AG20443 (cell line): ENCODE results near the gene SYP.
"Not testable (repeated sequence)": the region's sequence is repeated elsewhere in the genome, so short reads cannot be mapped to it uniquely, and the experiment has no call there.

Experiments
- DNase-seq: peaks from one replicate; pipeline ENCODE4 v3.0.0; 2012; ENCODE audit warnings: low spot score, mixed read lengths

SYP gene

DNA sequence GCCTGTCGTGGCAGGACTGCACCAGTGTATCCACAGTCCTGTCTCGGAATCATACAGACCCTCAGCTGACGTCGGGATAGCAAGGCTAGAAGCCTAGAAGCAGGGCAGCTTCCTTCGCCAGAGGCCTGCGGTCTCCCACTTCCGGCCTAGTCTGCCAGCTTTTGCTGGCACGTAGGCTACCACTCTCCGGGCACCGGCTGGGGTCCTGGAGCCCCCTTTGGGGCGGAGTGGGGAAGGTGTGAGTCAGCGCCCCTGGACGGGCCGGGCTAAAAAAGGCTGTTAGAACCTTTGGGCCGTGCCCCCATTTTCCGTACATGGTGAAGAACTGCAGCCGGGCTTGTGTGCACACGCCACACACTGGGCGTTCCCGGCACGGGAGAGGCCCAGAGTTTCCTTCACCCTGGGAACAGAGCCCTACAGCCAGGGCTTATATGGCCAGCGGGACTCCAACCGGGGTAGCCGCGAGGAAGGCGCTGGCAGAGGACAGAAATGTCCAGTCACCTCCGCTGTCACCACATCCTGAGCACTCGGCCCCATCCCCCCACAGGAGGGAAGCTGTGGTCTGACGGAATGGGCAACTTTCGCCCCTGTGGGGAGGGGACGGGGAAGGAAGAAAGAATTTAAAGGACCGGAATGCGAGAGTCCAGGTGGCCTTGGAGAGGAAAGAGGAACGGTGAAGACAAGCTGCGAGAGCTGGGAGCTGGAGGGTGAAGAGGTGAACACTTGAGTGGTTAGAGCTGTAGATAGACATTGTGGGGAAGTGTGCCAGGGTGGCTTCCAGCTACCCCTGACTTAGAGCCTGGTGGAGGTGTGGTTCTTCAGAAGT, 32.9 kb downstream of the SYP start:
- DNase-seq: peak; percentile 67

GRCh38 chrX:49165901-49166881, 33.8 kb downstream of the SYP start:
- peak; percentile 16 for DNase-seq

GRCh38 chrX:49164589-49165360, 35.2 kb downstream of the SYP start:
- DNase-seq: no peak

GRCh38 chrX:49163555-49164419, 36.2 kb downstream of the SYP start:
- DNase-seq: peak; percentile 82

DNA sequence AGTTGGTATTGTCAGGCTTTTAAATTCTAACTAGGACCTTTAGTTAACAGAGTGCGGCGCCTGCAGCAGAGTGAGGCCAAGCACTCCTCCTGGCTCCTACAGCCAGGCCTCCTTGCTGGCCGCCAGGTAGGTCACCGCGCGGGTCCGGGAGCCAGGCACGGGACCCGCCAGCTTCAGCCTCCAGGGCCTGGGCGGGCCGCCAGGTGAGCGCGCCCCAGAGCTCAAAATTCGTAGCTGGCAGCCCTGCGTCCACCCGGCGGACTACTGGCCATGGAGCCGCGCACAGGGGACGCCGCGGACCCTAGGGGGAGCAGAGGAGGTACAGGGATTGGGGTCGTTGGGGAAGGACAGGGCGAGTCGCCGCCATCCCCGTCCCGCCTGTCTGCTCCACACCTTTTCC, 37.4 kb downstream of the SYP start, which contains the start of gene MAGIX:
MAGIX (plus strand) TSS at position 139 of the 400 bp plus-strand sequence; CDS start at position 271, 132 bp downstream.
- DNase-seq: no peak

DNA sequence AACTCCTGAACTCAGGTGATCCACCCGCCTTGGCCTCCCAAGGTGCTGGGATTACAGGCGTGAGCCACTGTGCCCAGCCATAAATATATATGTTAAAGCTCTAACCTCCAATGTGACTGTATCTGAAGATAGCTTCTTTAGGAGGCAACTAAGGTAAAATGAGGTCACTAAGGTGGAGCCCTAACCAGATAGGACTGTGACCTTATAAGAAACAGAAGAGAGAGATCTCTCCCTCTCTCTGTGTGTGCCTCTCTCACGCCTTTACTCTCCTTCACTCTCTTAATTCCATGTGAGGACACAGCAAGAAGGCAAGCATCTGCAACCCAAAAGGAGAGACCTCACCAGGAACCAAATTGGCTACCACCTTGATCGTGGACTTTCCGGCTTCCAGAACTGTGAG, 38.4 kb downstream of the SYP start:
- no peak for DNase-seq

DNA sequence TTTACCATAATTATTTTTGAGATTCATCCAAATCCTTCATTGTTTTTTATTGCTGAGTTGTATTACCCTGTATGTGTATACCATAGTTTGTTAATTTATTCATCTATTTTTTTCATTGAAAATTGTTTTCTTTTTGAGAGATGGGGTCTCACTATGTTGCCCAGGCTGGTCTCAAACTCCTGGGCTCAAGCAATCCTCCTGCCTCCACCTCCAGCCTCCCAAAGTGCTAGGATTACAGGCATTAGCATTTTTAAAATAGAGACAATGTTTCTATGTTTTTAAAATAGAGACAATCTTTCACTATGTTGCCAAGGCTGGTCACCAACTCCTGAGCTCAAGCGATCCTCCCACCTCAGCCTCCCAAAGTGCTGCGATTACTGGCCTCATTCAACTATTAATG, 39.1 kb downstream of the SYP start:
- DNase-seq: no peak

DNA sequence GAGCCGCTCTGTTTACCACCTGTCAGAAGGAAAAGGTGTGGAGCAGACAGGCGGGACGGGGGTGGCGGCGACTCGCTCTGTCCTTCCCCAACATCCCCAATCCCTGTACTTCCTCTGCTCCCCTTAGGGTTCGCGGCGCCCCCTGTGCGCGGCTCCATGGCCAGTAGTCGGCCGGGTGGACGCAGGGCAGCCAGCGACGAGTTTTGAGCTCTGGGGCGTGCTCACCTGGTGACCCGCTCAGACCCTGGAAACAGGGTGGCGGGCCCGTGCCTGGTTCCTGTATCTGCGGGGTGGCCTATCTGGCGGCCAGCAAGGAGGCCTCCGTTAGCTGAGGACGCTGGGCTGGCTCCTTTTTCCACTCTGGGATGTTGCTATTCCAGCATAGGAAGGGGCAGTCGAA, 42.8 kb downstream of the SYP start:
- DNase-seq: no peak

GRCh38 chrX:49155900-49156837, 43.8 kb downstream of the SYP start:
- DNase-seq: peak; percentile 91

DNA sequence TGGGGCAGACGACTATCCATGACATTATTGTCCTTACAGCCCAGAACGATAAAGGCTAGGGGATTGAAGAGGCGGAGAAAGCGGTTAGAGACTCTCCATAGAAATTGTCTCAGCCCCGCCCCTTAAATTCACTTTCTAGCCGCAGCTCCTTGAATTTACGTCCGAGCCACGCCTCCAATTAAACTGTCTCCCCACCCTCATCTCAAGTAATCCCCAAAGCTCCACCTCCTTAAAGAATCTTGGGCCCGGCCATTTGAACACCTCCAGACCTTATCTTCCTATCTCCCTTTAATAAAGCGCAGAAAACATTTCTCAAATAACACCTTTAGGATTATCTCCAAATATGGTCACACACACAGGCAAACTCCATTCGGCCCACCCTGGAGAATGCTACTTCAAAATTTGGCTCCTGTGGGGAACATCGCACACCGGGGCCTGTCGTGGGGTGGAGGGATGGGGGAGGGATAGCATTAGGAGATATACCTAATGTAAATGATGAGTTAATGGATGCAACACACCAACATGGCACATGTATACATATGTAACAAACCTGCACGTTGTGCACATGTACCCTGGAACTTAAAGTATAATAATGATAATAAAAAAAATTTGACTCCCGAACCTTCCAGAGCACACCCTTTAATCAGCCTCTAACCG, 44.6 kb downstream of the SYP start:
- peak; percentile 49 for DNase-seq

DNA sequence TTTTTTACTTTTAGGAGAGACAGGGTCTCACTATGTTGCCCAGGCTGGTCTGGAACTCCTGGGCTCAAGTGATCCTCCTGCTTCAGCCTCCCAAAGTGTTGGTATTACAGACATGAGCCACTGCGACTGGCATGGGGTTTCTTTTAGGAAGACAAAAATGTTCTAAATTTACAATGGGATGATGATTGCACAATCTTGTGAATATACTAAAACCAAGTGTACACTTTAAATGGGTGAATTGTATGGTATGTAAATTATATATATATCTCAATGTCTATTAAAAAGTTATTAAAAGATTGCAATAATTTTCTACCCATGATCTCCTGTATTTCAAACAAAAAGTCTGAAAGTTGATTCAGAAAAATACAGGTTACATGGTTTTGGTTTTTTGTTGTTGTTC, 46.5 kb downstream of the SYP start:
- no peak for DNase-seq

- not testable (repeated sequence) for DNase-seq
Observed at GRCh38 chrX:49149291-49149690, 50.7 kb downstream of the SYP start.

GRCh38 chrX:49148390-49149100, 51.4 kb downstream of the SYP start:
- DNase-seq: not testable (repeated sequence)

- DNase-seq: no peak
Observed at GRCh38 chrX:49147936-49148335, 52.1 kb downstream of the SYP start.

DNA sequence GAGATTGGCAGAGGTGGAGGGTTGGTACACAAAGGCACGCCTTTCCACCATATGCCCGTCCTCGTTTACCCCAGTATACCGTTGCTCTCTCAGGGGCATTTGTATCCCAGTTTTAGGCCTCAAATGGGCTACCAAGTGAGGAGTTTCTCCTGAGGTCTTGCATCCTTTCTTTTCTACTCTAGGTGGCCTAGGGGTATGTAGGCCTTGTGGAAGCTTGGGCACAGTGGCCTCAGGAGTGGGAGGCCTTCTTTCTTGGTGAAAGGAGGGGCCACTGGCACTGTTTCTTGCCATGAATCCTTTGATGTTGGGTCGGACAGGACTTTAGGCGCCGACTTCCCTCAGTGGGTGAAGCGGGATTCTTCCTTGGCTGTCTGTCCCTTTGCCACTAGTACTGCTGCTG, 52.7 kb downstream of the SYP start:
- no peak for DNase-seq

DNA sequence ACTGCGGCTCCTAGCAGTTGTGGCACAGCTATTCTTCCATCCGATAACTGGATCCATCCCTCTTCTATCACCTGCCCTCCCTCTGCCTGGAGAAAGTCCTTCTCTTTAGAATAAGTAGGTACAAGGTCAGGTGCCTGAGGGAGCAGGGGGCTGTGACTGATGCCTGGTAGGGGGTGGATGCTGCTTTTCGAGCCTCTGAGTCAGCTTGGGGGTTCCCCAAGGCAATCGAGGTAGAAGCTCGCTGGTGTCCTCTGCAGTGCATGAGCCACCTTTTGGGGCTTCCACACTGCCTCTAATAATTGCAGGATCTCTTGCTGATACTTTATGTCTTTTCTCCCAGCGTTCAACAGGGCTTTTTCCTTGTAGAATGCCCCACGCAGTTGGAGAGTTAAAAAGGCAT, 56.8 kb downstream of the SYP start:
- not testable (repeated sequence) for DNase-seq

DNA sequence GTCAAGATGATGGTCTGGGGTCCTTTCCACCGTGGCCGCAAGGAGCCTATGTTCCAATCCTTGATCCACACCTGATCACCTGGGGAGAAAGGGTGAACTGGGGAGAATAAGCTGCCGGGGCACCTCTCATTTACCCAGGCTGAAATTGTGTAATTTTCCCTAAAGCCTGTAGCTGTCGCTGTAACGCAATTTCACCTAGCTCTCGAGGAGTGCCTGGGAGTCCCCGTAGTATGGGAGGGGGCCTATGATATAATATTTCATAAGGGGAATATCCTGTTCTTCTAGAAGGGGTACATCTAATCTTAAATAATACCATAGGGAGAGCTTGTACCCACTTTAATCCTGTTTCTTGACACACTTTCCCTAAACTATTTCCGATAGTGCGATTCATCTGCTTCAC, 57.7 kb downstream of the SYP start:
- DNase-seq: not testable (repeated sequence)

GRCh38 chrX:49139713-49140112, 60.3 kb downstream of the SYP start:
- no peak for DNase-seq
